ENCODE results near the gene STXBP4.

DNA sequence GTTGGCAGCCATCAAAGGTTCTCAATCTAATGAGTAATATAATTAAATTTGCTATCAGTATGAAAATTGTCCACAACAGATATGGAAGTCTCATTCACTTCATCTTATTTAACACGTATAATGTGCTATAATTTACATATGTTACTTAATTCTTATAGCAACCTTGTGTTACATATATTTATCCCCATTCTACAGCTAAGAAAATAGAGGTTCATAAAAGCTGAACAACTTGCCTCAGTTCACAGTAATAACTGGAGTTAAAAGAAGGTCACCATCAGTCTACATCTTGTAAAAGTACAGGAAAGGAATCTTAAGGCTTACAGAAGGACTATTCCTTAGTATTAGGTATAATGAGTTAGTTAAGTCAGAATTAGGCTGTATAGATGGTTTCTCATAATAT lies 27.9 kb downstream of the STXBP4 start:
- TF ChIP-seq, protein P1, sequence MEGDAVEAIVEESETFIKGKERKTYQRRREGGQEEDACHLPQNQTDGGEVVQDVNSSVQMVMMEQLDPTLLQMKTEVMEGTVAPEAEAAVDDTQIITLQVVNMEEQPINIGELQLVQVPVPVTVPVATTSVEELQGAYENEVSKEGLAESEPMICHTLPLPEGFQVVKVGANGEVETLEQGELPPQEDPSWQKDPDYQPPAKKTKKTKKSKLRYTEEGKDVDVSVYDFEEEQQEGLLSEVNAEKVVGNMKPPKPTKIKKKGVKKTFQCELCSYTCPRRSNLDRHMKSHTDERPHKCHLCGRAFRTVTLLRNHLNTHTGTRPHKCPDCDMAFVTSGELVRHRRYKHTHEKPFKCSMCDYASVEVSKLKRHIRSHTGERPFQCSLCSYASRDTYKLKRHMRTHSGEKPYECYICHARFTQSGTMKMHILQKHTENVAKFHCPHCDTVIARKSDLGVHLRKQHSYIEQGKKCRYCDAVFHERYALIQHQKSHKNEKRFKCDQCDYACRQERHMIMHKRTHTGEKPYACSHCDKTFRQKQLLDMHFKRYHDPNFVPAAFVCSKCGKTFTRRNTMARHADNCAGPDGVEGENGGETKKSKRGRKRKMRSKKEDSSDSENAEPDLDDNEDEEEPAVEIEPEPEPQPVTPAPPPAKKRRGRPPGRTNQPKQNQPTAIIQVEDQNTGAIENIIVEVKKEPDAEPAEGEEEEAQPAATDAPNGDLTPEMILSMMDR (IDR thresholded peaks at IDR 0.05), result no peak
- TF ChIP-seq YY1 (IDR thresholded peaks at IDR 0.05; ENCODE audit: low read depth) (no peak), GABPA (IDR thresholded peaks at IDR 0.05; ENCODE audit: low read depth) (no peak), POLR2AphosphoS5 (IDR thresholded peaks at IDR 0.05; ENCODE audit: low read depth, low read length) (no peak), MXI1 (IDR thresholded peaks at IDR 0.05; ENCODE audit: low read depth, low read length) (no peak), SIN3A (IDR thresholded peaks at IDR 0.05; ENCODE audit: borderline replicate concordance, low read depth, low read length) (no peak), TAF1 (IDR thresholded peaks at IDR 0.05; ENCODE audit: borderline replicate concordance, low read depth, low read length) (no peak), TCF12 (IDR thresholded peaks at IDR 0.05) (no peak)
- TF ChIP-seq, protein P2, sequence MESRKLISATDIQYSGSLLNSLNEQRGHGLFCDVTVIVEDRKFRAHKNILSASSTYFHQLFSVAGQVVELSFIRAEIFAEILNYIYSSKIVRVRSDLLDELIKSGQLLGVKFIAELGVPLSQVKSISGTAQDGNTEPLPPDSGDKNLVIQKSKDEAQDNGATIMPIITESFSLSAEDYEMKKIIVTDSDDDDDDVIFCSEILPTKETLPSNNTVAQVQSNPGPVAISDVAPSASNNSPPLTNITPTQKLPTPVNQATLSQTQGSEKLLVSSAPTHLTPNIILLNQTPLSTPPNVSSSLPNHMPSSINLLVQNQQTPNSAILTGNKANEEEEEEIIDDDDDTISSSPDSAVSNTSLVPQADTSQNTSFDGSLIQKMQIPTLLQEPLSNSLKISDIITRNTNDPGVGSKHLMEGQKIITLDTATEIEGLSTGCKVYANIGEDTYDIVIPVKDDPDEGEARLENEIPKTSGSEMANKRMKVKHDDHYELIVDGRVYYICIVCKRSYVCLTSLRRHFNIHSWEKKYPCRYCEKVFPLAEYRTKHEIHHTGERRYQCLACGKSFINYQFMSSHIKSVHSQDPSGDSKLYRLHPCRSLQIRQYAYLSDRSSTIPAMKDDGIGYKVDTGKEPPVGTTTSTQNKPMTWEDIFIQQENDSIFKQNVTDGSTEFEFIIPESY (IDR thresholded peaks at IDR 0.05; ENCODE audit: borderline replicate concordance, low read depth), result no peak
- TF ChIP-seq, protein P3, sequence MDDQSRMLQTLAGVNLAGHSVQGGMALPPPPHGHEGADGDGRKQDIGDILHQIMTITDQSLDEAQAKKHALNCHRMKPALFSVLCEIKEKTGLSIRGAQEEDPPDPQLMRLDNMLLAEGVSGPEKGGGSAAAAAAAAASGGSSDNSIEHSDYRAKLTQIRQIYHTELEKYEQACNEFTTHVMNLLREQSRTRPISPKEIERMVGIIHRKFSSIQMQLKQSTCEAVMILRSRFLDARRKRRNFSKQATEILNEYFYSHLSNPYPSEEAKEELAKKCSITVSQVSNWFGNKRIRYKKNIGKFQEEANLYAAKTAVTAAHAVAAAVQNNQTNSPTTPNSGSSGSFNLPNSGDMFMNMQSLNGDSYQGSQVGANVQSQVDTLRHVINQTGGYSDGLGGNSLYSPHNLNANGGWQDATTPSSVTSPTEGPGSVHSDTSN (IDR thresholded peaks at IDR 0.05), result no peak
- TF ChIP-seq, protein P4, sequence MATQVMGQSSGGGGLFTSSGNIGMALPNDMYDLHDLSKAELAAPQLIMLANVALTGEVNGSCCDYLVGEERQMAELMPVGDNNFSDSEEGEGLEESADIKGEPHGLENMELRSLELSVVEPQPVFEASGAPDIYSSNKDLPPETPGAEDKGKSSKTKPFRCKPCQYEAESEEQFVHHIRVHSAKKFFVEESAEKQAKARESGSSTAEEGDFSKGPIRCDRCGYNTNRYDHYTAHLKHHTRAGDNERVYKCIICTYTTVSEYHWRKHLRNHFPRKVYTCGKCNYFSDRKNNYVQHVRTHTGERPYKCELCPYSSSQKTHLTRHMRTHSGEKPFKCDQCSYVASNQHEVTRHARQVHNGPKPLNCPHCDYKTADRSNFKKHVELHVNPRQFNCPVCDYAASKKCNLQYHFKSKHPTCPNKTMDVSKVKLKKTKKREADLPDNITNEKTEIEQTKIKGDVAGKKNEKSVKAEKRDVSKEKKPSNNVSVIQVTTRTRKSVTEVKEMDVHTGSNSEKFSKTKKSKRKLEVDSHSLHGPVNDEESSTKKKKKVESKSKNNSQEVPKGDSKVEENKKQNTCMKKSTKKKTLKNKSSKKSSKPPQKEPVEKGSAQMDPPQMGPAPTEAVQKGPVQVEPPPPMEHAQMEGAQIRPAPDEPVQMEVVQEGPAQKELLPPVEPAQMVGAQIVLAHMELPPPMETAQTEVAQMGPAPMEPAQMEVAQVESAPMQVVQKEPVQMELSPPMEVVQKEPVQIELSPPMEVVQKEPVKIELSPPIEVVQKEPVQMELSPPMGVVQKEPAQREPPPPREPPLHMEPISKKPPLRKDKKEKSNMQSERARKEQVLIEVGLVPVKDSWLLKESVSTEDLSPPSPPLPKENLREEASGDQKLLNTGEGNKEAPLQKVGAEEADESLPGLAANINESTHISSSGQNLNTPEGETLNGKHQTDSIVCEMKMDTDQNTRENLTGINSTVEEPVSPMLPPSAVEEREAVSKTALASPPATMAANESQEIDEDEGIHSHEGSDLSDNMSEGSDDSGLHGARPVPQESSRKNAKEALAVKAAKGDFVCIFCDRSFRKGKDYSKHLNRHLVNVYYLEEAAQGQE (IDR thresholded peaks at IDR 0.05; ENCODE audit: low read depth, low read length), result no peak
